K562 (cell line): ENCODE data around the gene CHMP3. TPM values are rescaled to one million over a fixed set of nuclear protein-coding genes. Genes with fewer than 3 reads are reported as not detected.
A peak's percentile ranks its signal among the peaks of the same experiment; 100 is the strongest.

ENCODE experiments used
- CHD2 ChIP-seq: IDR thresholded peaks from 2 replicates; pipeline ENCODE4 v1.6.1; 2011; ENCODE audit warnings: low read depth, low read length
- ZNF175 ChIP-seq: fragments of 200-800 bp; sonication (Bioruptor generic); IDR thresholded peaks from 2 replicates; pipeline ENCODE4 v1.6.1; 2016; ENCODE audit warnings: low read depth, mild to moderate bottlenecking, missing genetic modification characterization, missing compliant biosample characterization
- ZNF408 ChIP-seq: fragments of 250-450 bp; sonication (Bioruptor Pico); IDR thresholded peaks from 2 replicates; pipeline ENCODE4 v1.4.0; 2020; ENCODE audit warnings: low read depth, mild to moderate bottlenecking, moderate library complexity
- ZNF717 ChIP-seq: fragments of 250-450 bp; sonication (Bioruptor Pico); IDR thresholded peaks from 2 replicates; pipeline ENCODE4 v1.5.0; 2021
- polyA plus RNA-seq, 8 experiments: library from polyadenylated mRNA; depleted of rRNA in 4 of 8; stranded (reverse) in 5 of 8; unstranded in 3 of 8; fragments of >200 nt; fragmentation: Nextera tagmentation in 2 of 8; fragmentation: Illumina TruSeq in 1 of 8; extraction: Ambion mirVana in 2 of 8; extraction: Trizol in 1 of 8; gene quantifications; 2 replicates each; pipeline versions ENCODE4 v1.2.1 to v1.2.3, GENCODE V29; 2011 to 2014; ENCODE audit warnings: inconsistent platforms in 1 of 8, missing spikeins in 1 of 8
- total RNA-seq, 7 experiments: library from RNA; depleted of rRNA in 6 of 7; stranded (reverse); fragments of >200 nt in 6 of 7; fragmentation: Illumina TruSeq in 2 of 7; extraction: Trizol in 2 of 7; gene quantifications; 2 replicates each; pipeline versions ENCODE4 v1.2.1 to v1.2.3, GENCODE V29; 2011 to 2021; ENCODE audit warnings: low replicate concordance in 1 of 7
- TF ChIP-seq, protein P1 (sequence below): fragments of 450-650 bp; IDR thresholded peaks from 2 replicates; pipeline ENCODE4 v1.6.1; 2016; ENCODE audit warnings: low read depth

CHMP3 gene
- total and polyA plus RNA-seq, 9 of the 15 experiments (the other 6 are each of a cell fraction or from before 2014, with no cell fraction given) = 20.6 to 52.5 (median 31.7) TPM

DNA sequence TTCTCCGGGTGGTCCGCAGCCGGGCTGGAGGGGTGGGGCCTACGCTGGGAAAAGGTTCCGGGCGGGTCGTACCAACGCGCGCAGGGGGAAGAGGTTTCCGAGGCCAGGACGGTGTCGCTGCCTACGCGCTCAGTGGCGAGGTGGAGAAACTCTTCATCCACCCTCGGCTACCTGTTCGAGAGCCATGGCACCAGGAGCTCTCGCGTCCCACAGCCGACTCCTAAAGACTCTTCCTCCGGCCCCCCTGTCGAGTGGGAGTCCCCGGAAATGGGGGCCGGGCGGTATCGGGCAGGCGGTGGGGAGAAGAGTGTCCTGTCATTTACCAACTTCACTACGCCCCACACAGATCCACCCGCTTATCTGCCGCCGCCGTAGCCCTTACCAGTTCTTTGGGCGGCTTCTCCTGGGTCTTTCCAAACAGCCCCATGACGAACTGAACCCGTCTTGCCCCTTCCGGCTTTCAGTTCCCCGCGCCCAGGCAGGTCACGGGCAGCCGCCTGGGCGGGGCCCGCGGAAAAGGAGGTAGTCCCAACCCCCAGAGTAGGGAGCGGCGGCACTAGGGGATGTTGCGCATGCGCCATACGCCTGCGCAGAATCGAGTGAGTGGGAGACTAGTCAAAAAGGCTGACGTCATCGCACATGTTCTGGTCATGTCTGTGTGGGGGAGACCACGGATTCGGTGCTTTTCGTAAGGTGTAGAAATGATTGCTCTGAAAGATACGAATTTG lies at the start of gene CHMP3 (continued):
- 0 out of 2 replicates have a peak, but pooled peaks have one; percentile 62 for TF ChIP-seq ZNF717 (CRISPR knock-in tag)
- TF ChIP-seq, protein P1, sequence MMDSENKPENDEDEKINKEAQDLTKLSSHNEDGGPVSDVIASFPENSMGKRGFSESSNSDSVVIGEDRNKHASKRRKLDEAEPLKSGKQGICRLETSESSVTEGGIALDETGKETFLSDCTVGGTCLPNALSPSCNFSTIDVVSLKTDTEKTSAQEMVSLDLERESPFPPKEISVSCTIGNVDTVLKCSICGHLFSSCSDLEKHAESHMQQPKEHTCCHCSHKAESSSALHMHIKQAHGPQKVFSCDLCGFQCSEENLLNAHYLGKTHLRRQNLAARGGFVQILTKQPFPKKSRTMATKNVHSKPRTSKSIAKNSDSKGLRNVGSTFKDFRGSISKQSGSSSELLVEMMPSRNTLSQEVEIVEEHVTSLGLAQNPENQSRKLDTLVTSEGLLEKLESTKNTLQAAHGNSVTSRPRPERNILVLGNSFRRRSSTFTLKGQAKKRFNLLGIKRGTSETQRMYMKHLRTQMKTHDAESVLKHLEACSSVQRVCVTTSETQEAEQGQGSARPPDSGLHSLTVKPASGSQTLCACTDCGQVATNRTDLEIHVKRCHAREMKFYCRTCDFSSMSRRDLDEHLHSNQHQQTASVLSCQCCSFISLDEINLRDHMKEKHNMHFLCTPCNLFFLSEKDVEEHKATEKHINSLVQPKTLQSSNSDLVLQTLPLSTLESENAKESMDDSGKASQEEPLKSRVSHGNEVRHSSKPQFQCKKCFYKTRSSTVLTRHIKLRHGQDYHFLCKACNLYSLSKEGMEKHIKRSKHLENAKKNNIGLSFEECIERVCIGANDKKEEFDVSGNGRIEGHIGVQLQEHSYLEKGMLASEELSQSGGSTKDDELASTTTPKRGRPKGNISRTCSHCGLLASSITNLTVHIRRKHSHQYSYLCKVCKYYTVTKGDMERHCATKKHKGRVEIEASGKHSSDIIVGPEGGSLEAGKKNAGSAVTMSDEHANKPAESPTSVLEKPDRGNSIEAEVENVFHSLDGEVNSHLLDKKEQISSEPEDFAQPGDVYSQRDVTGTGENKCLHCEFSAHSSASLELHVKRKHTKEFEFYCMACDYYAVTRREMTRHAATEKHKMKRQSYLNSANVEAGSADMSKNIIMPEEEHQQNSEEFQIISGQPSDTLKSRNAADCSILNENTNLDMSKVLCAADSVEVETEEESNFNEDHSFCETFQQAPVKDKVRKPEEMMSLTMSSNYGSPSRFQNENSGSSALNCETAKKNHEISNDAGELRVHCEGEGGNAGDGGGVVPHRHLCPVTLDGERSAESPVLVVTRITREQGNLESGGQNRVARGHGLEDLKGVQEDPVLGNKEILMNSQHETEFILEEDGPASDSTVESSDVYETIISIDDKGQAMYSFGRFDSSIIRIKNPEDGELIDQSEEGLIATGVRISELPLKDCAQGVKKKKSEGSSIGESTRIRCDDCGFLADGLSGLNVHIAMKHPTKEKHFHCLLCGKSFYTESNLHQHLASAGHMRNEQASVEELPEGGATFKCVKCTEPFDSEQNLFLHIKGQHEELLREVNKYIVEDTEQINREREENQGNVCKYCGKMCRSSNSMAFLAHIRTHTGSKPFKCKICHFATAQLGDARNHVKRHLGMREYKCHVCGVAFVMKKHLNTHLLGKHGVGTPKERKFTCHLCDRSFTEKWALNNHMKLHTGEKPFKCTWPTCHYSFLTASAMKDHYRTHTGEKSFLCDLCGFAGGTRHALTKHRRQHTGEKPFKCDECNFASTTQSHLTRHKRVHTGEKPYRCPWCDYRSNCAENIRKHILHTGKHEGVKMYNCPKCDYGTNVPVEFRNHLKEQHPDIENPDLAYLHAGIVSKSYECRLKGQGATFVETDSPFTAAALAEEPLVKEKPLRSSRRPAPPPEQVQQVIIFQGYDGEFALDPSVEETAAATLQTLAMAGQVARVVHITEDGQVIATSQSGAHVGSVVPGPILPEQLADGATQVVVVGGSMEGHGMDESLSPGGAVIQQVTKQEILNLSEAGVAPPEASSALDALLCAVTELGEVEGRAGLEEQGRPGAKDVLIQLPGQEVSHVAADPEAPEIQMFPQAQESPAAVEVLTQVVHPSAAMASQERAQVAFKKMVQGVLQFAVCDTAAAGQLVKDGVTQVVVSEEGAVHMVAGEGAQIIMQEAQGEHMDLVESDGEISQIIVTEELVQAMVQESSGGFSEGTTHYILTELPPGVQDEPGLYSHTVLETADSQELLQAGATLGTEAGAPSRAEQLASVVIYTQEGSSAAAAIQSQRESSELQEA = peak; percentile 57
- TF ChIP-seq CHD2 = no peak
- no peak for TF ChIP-seq ZNF408
- TF ChIP-seq ZNF175 (CRISPR knock-in tag) = peak; percentile 96
